NCI-H748 (cell line): Measurements from ENCODE around the gene TFIP11.

ENCODE experiments used
- DNase-seq: peaks from one replicate; lab custom pipeline; 2025; ENCODE audit not compliant: unreplicated experiment; lab: John Stamatoyannopoulos, UW

Gene TFIP11

GRCh38 chr22:26508148-26508547, 4.1 kb downstream of the TFIP11 start:
- no peak for DNase-seq

GRCh38 chr22:26503758-26504157, 8.5 kb downstream of the TFIP11 start:
- no peak for DNase-seq

GRCh38 chr22:26502688-26503561, 9.3 kb downstream of the TFIP11 start:
- DNase-seq: peak; percentile 24

- DNase-seq: no peak
These were observed 10.3 kb downstream of the TFIP11 start for GRCh38 chr22:26501996-26502395.

- DNase-seq: no peak
These were observed 13.0 kb downstream of the TFIP11 start for GRCh38 chr22:26499188-26499703.

GRCh38 chr22:26496456-26496855, 15.8 kb downstream of the TFIP11 start:
- no peak for DNase-seq

- no peak for DNase-seq
These were observed 17.8 kb downstream of the TFIP11 start for GRCh38 chr22:26494506-26494905.

GRCh38 chr22:26492220-26492619, 20.1 kb downstream of the TFIP11 start:
- DNase-seq: no peak

- no peak for DNase-seq
These were observed 22.7 kb downstream of the TFIP11 start for GRCh38 chr22:26489447-26490036.

- DNase-seq: no peak
These were observed 24.3 kb downstream of the TFIP11 start for GRCh38 chr22:26487996-26488395.

GRCh38 chr22:26486394-26486793, 25.9 kb downstream of the TFIP11 start:
- DNase-seq: no peak

GRCh38 chr22:26485806-26486390, 26.4 kb downstream of the TFIP11 start:
- no peak for DNase-seq

GRCh38 chr22:26485013-26485412, 27.3 kb downstream of the TFIP11 start:
- DNase-seq: no peak

GRCh38 chr22:26484360-26484706, 27.9 kb downstream of the TFIP11 start:
- no peak for DNase-seq

- DNase-seq: peak; percentile 87
These were observed 28.6 kb downstream of the TFIP11 start, which contains the start of the genes HPS4 and SRRD for GRCh38 chr22:26483439-26484359. TSS of gene HPS4 (minus strand) at chr22:26483783. CDS start at chr22:26481762, 2,021 bp downstream. TSS of gene SRRD (plus strand) at chr22:26483877. CDS start at chr22:26483891, 14 bp downstream.

- no peak for DNase-seq
These were observed 29.2 kb downstream of the TFIP11 start for GRCh38 chr22:26483043-26483438.

- DNase-seq: no peak
These were observed 30.1 kb downstream of the TFIP11 start for GRCh38 chr22:26482161-26482560.

- DNase-seq: no peak
These were observed 30.6 kb downstream of the TFIP11 start for GRCh38 chr22:26481694-26482093.

GRCh38 chr22:26481112-26481693, 31.1 kb downstream of the TFIP11 start:
- DNase-seq: no peak

GRCh38 chr22:26480611-26480932, 31.7 kb downstream of the TFIP11 start:
- no peak for DNase-seq
